ENCODE measurements around the gene FGG. TPM values are rescaled to one million over a fixed set of nuclear protein-coding genes. Genes with fewer than 3 reads are reported as not detected.
A peak's percentile ranks its signal among the peaks of the same experiment; 100 is the strongest.

FGG gene
- polyA plus RNA-seq (ENCODE audit: insufficient read length in 12 of 12) = 10 to 100 TPM in 1 of 12 donors, 1 to 10 TPM in 3, under 1 TPM in 2, not detected in 6; 0.24 to 25.3 (median 1.2) TPM
- long read RNA-seq, donor 1, partial matches to known transcripts = 0 of 7 reads
- long read RNA-seq, donor 1, other reads (novel, unspliced or antisense) = 0 of 7 reads
- long read RNA-seq, donor 2 = 0 reads
- long read RNA-seq, donor 3 = 0 reads
- long read RNA-seq, donor 4 = 0 reads
- long read RNA-seq, donor 5, partial matches to known transcripts = 0 of 1 reads
- long read RNA-seq, donor 5, other reads (novel, unspliced or antisense) = 0 of 1 reads
- long read RNA-seq, donor 6 = 0 reads
- long read RNA-seq, donor 7 = 0 reads
- long read RNA-seq, donor 8 = 0 reads
- long read RNA-seq, donor 9 = 0 reads
- long read RNA-seq, donor 10, partial matches to known transcripts = 0 of 2 reads
- long read RNA-seq, donor 10, other reads (novel, unspliced or antisense) = 0 of 2 reads
- long read RNA-seq, donor 11, partial matches to known transcripts = 0 of 4 reads
- long read RNA-seq, donor 11, other reads (novel, unspliced or antisense) = 0 of 4 reads

DNA sequence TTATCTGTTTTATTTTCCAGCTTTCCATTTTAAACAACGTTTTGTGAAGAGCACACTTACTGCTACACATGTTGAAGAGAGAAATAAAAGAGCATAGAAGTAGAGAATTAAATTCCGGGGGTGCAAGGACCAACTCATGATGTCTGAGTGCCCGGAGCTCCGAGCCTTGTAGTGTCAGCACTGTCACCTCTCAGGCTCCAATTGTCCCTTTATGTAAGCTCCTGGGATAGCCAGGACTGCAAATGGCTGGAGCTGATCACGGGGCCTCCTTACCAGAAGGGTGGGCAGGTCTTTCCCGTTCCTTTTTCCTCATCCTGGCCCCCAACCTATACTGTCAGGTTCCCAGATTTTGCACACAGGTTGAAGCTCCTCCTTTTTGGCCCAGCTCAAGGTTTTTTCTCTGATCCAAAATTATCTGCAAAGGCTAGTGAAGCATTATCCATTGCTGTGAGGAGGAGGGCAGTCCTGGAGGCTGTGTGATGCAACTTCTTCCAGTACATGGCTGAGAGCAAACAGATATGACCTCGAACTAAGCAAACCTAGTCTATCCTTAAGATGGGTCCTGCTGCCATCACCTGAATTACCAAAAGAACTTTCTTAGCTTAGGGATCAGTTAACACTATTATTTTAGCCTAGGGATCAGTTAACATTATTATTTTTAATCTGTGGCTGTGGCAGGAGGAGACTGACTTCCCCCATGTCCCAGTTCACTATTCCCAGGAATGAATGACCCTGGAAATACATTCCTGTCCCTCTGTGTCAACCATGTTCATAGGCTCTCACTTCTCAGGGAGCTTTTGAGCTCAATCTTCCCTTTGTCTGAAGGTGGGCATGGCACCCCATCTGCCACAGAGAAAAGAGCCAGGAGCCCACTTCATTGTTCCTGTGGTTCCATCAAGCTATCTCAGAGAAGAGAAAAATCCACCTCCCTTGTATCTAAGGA is at the start of gene FGG:
Gene FGG (minus strand): TSS at position 185 of the 943 bp plus-strand sequence. CDS start 47 bp downstream, at position 138.
- no peak for DNase-seq

DNA sequence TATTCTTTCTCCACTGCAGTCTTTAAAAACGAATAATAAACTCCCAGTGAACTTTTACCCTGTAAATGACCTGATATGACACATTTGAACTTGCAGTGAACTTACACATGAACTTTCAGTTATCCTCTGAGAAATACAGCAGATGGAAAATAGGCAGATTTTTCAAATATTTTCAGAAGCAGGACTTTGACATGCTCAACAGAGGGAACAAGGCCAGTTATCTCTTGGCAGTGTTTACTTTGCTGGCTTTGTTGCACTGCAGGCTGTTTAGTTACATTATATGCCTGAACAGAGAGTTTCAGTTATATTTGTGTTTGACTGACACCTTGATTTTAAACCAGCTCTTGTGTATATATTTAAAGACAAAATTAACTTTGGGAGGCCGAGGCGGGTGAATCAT is 47.6 kb upstream of the FGG start:
- DNase-seq = peak; percentile 86

- DNase-seq = peak; percentile 19
These were observed 46.4 kb upstream of the FGG start for GRCh38 chr4:154658680-154659405.

GRCh38 chr4:154643493-154643892 is 31.0 kb upstream of the FGG start:
- no peak for DNase-seq

DNA sequence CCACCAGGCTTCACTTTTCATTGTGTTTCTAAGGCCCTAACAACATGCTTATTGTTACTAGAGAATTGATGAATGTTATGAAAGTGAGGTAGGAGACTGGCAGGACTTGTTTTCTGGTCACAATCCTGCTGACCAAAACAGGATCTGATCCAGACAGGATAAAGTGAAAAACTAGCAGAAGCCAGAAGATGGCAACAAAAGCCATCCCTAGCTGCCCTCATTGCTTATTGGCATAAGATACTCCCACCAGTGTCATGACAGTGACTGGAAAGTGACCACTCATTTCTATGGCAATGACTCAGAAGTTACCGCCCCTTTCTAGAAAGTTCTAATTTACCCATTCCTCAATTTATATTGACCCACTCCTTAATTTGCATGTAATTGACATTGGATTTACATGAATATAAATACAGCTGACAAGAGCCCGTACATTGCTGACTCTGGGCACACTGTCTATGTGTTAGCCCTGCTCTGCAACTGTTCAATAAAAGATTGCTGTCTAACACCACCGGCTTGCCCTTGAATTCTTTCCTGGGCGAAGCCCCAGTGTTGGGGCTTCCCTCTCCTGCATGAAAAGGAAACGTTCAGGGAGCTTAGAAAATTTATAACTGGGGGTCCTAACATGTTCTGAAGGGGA is 30.0 kb upstream of the FGG start:
- DNase-seq = no peak

DNA sequence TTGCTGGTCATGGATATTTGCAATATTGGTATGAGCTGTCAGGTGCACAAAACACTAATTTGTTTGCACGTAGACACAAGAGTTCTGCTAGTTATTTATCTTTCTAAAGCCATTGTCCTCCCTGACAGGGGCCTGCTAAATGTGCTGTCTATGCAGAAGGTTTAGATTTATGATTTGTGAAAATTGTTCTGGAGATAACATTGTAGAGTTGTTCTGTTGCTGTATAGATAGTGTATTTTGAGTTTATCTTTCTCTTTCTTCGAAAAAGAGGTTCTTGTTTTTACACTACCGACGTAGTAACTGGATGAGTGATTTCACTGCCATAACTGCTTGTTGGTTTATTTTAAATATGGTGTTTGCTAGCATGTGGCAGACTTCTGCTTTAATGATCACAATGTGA is 28.5 kb upstream of the FGG start:
- no peak for DNase-seq

DNA sequence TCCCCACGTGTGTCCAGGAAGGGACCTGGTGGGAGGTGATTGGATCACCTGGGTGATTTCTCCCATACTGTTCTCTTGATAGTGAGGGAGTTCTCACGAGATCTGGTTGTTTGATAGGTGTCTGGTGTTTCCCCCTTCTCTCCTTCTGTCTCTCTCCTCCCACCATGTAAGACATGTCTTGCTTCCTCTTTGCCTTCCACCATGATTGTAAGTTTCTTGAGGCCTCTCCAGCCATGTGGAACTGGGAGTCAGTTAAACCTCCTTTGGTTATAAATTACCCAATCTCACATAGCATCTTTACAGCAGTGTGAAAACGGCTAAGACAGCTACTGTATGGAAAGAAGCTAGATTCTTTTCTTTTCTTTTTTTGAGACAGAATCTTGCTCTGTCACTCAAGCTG is 21.6 kb upstream of the FGG start:
- no peak for DNase-seq

DNA sequence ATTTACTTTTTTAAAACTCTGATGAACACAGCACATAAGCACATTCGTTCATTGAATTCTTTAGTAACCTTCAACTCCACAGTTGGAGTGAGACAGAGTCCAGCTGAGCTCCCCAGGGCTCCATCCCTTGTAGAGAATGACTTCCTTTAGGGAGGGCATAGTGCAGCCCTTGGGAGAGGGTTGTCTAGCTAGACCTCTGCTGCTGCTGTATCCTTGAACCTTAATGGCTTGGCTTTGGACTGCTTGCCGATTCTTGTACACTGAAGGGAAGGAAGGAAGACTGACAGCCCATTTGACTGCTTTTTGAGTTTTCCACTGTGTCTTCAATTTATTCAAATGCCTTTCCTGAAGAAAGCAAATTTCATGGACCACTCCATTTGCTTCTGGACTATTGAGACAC is 19.4 kb upstream of the FGG start:
- no peak for DNase-seq

- no peak for DNase-seq
These were observed 17.9 kb upstream of the FGG start for GRCh38 chr4:154630324-154630723.

- DNase-seq = peak; percentile 27
These were observed 14.5 kb upstream of the FGG start for GRCh38 chr4:154626793-154627484.

DNA sequence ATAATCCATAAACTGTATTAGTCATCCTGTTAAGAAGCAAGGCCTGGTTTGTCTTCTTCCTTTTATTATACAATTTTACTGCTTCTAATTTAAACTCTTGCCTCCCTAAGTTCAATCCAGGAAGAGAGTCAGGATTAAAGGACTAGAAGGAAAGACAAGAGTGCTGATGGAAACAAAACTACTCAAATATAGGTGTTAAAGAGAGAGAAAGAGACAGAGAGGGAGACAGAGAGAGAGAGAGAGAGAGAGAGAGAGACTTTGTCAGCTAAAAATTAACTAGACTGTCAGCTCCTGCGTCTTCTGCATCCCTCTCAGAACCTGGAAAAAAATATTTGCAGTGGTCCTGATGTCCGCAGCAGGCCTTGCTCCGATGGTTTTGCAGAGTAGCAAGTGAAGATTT is 13.5 kb upstream of the FGG start:
- no peak for DNase-seq

DNA sequence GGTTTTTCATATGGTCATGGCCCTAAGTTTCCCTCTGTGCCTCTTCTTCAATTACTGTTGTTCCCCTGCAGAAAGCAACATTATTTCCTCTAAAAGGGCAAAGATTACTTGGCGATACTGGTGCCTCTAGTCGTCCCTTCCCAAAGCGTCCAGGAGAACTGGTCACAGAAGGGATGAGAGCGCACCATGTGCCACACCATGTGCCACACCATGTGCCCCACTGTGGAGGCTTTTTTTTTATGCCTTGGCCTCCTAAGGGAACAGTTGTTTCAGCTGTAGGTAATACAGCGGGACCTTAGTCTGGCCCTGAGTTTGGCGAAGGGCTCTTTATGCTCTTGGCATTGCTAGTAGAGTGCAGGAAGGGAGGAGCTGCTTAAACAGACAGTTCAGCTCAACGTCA is 11.5 kb upstream of the FGG start:
- DNase-seq = no peak

- DNase-seq = no peak
These were observed 11.0 kb upstream of the FGG start for GRCh38 chr4:154623436-154623835.

GRCh38 chr4:154622598-154622997 is 10.1 kb upstream of the FGG start:
- DNase-seq = peak; percentile 19

- no peak for DNase-seq
These were observed 7.7 kb upstream of the FGG start for GRCh38 chr4:154620111-154620510.

DNA sequence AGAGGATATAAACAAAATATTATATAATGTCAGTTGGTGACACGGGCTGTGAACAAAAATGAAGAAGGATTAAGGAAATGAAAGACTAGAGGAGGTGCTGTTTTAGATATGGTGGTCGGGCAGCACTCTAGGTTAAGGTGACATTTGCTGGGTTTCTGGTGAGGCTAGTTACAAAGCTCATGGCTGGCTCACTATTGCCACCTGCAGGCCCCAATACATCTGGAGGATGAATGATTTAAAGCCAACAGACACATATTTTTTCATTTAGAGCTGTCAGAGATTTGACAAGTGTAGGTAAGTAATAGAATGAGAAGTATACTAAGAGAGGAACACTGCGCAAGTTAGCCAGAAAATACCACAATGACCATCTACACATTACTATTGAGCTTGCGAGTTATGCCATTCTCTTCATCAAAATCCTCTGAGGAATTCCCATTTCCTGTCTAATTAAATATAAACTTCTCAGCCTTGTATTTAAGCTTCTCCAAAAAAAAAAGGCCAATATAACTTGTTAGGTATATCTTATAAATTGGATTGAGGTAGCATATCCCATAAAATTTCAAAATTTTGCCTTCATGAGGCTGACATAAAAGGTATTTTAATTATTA is 6.4 kb upstream of the FGG start:
- DNase-seq = peak; percentile 29

- DNase-seq = no peak
These were observed 5.4 kb upstream of the FGG start for GRCh38 chr4:154617820-154618317.

DNA sequence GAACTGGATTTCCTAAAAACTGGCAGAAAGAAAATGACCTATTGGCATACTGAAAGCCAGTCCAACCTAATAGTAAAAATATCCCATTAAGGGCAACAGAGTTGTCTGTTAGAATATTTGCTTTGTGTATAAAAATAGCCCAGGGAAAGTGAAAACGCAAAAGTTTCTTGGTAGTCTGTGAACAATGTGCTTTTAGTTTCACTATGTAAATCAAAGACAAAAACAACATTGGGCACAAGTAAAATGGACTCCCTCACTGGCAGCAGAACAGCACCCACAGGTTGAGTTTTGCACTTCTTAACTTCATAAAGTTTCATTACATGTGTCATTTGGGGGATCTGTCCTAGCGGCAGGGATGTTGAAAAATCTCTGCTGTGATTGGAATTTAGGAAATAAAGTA is 4.3 kb upstream of the FGG start:
- no peak for DNase-seq

- no peak for DNase-seq
These were observed 3.8 kb upstream of the FGG start for GRCh38 chr4:154616287-154616686.

GRCh38 chr4:154615211-154615610 is 2.8 kb upstream of the FGG start:
- DNase-seq = no peak

Data from muscle of arm (tissue), 14 donors.